HG03354 (cell line): ENCODE data around the gene ACO1.

ENCODE experiments used
- ATAC-seq: cut with Tn5 transposase; IDR thresholded peaks from one replicate; pipeline ENCODE4 v1.9.1; 2021; ENCODE audit warnings: mild to moderate bottlenecking; ENCODE audit not compliant: unreplicated experiment, poor library complexity, severe bottlenecking

Gene ACO1

GRCh38 chr9:32412440-32412839, 28.0 kb downstream of the ACO1 start:
- no peak for ATAC-seq

GRCh38 chr9:32413424-32413823, 29.0 kb downstream of the ACO1 start:
- no peak for ATAC-seq

- ATAC-seq: no peak
These were observed 30.4 kb downstream of the ACO1 start for GRCh38 chr9:32414856-32415255.

GRCh38 chr9:32419921-32420320, 35.5 kb downstream of the ACO1 start:
- no peak for ATAC-seq

GRCh38 chr9:32422237-32422806, 37.9 kb downstream of the ACO1 start:
- ATAC-seq: no peak

- ATAC-seq: no peak
These were observed 38.9 kb downstream of the ACO1 start for GRCh38 chr9:32423371-32423770.

- ATAC-seq: no peak
These were observed 40.2 kb downstream of the ACO1 start for GRCh38 chr9:32424616-32425015.

- ATAC-seq: peak; percentile 77
These were observed 42.0 kb downstream of the ACO1 start for GRCh38 chr9:32426278-32426939.

- no peak for ATAC-seq
These were observed 42.8 kb downstream of the ACO1 start for GRCh38 chr9:32427111-32427873.

GRCh38 chr9:32430720-32431119, 46.3 kb downstream of the ACO1 start:
- ATAC-seq: no peak

- no peak for ATAC-seq
These were observed 46.8 kb downstream of the ACO1 start for GRCh38 chr9:32431196-32431595.

- no peak for ATAC-seq
These were observed 47.6 kb downstream of the ACO1 start for GRCh38 chr9:32431940-32432555.

GRCh38 chr9:32434892-32435291, 50.4 kb downstream of the ACO1 start:
- ATAC-seq: no peak

- ATAC-seq: no peak
These were observed 57.2 kb downstream of the ACO1 start for GRCh38 chr9:32441678-32442077.

- ATAC-seq: peak; percentile 85
These were observed 58.0 kb downstream of the ACO1 start for GRCh38 chr9:32442433-32442832.

- ATAC-seq: no peak
These were observed 65.5 kb downstream of the ACO1 start for GRCh38 chr9:32449969-32450368.

GRCh38 chr9:32454280-32454679, 69.8 kb downstream of the ACO1 start:
- no peak for ATAC-seq

GRCh38 chr9:32455738-32456137, 71.3 kb downstream of the ACO1 start:
- no peak for ATAC-seq

GRCh38 chr9:32456564-32456963, 72.1 kb downstream of the ACO1 start:
- ATAC-seq: no peak

GRCh38 chr9:32463500-32464293, 79.3 kb downstream of the ACO1 start:
- no peak for ATAC-seq
